Effector memory CD8-positive, alpha-beta T cell (primary cell): ENCODE measurements around the gene DSTYK.
"Not testable (repeated sequence)": the region's sequence is repeated elsewhere in the genome, so short reads cannot be mapped to it uniquely, and the experiment has no call there.

Experiments used
- ATAC-seq: fragments of 150-1000 bp; cut with Tn5 transposase; replicated peaks from 2 replicates; pipeline ENCODE4 v1.10.0; 2021; ENCODE audit warnings: mild to moderate bottlenecking, moderate library complexity
- DNase-seq, 3 experiments: peaks; one replicate each; pipeline ENCODE4 v3.0.0; 2021
- H3K27ac Mint-ChIP-seq, 2 donors: one replicate each; pipeline ENCODE4 v1.8.0; 2022; ENCODE audit warnings: mild to moderate bottlenecking in 2 of 2, mixed read lengths in 2 of 2, moderate library complexity in 2 of 2
- H3K27me3 Mint-ChIP-seq, 2 donors: one replicate each; pipeline ENCODE4 v1.8.0; 2022; ENCODE audit warnings: mixed read lengths in 2 of 2
- H3K36me3 Mint-ChIP-seq: one replicate; pipeline ENCODE4 v1.8.0; 2022; ENCODE audit warnings: mild to moderate bottlenecking, moderate library complexity, mixed read lengths; ENCODE audit not compliant: insufficient read depth
- H3K4me1 Mint-ChIP-seq, 2 donors: one replicate each; pipeline ENCODE4 v1.8.0; 2022; ENCODE audit warnings: low read depth in 2 of 2, mixed read lengths in 2 of 2
- H3K4me3 Mint-ChIP-seq, 2 donors: one replicate each; pipeline ENCODE4 v1.8.0; 2022; ENCODE audit warnings: mild to moderate bottlenecking in 2 of 2, mixed read lengths in 2 of 2, moderate library complexity in 2 of 2
- H3K9me3 Mint-ChIP-seq, 2 donors: one replicate each; pipeline ENCODE4 v1.8.0; 2022; ENCODE audit warnings: mixed read lengths in 2 of 2

The DSTYK gene

GRCh38 chr1:205192287-205192686 lies 19.2 kb downstream of the DSTYK start:
- Mint-ChIP-seq H3K36me3 (no peaks in the 10 kb centered on the region), H3K4me1 (peaks cover 36 to 64% of the 10 kb centered on the region in 2 donors), H3K27me3 (no peaks in the 10 kb centered on the region), H3K27ac (no peak overlapping the region), H3K4me3 (no peak overlapping the region), H3K9me3 (no peaks in the 10 kb centered on the region)
- no peak for DNase-seq
- ATAC-seq, result no peak

- no peak overlapping the region for H3K27ac Mint-ChIP-seq
- H3K4me3 Mint-ChIP-seq, result no peak overlapping the region
- no peaks in the 10 kb centered on the region for H3K36me3 Mint-ChIP-seq
- ATAC-seq (no peak), DNase-seq (no peak)
- peaks cover 36 to 67% of the 10 kb centered on the region in 2 donors for H3K4me1 Mint-ChIP-seq
- no peaks in the 10 kb centered on the region for H3K9me3 Mint-ChIP-seq
- no peaks in the 10 kb centered on the region for H3K27me3 Mint-ChIP-seq
Measured at GRCh38 chr1:205191622-205192021, 19.9 kb downstream of the DSTYK start.

GRCh38 chr1:205190845-205191577 lies 20.5 kb downstream of the DSTYK start:
- no peaks in the 10 kb centered on the region for H3K9me3 Mint-ChIP-seq
- DNase-seq (no peak), ATAC-seq (no peak)
- H3K4me1 Mint-ChIP-seq, result peaks cover 39 to 73% of the 10 kb centered on the region in 2 donors
- no peaks in the 10 kb centered on the region for H3K36me3 Mint-ChIP-seq
- no peak overlapping the region for H3K27ac Mint-ChIP-seq
- H3K4me3 Mint-ChIP-seq, result no peak overlapping the region
- H3K27me3 Mint-ChIP-seq, result no peaks in the 10 kb centered on the region

DNA sequence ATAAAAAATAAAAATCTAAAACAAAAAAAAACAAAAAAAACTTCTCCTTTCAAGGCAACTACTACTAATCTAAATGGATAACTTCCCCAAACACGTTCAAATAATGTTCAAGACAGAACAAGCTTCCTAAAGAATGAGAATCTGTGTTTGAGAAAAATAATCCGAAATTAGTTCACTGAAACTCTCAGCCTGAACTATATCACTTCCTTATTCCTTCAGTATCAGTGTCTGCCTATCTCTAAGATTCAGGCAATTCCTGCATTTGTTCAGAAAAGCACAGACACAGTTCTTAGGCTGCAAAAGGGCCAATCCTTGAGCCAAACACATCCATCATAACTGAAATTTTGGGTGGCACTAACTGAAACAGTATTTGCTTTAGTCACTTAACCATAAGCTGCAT lies 22.4 kb downstream of the DSTYK start:
- Mint-ChIP-seq H3K4me1 (peaks cover 40 to 67% of the 10 kb centered on the region in 2 donors), H3K9me3 (no peaks in the 10 kb centered on the region), H3K4me3 (no peak overlapping the region), H3K36me3 (peaks cover 6% of the 10 kb centered on the region), H3K27me3 (no peaks in the 10 kb centered on the region), H3K27ac (no peak overlapping the region)
- no peak for ATAC-seq
- no peak for DNase-seq

GRCh38 chr1:205188596-205188995 lies 22.9 kb downstream of the DSTYK start:
- Mint-ChIP-seq H3K27ac (no peak overlapping the region), H3K27me3 (no peaks in the 10 kb centered on the region)

DNA sequence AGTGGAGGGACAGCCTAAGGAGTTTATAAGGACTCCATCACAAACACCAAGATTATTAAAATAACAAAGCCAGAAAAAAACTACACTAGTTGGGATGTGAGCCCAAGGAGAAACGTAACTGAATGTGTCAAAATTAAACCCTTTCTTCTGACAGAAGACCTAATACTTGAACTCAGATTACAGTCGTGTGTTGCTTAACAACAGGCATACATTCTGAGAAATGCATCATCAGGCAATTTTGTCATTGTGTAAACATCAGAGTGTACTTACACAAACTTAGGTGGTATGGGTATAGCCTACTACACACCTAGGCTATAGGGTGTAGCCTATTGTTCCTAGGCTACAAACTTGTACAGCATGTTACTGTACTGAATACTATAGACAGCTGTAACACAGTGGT lies 23.4 kb downstream of the DSTYK start:
- Mint-ChIP-seq H3K4me1 (peaks cover 41 to 64% of the 10 kb centered on the region in 2 donors), H3K27me3 (no peaks in the 10 kb centered on the region), H3K36me3 (peaks cover 8% of the 10 kb centered on the region), H3K4me3 (no peak overlapping the region), H3K9me3 (no peaks in the 10 kb centered on the region), H3K27ac (no peak overlapping the region)
- DNase-seq (no peak), ATAC-seq (no peak)

More at GRCh38 chr1:205188596-205188995, 22.9 kb downstream of the DSTYK start:
- Mint-ChIP-seq H3K4me1 (peaks cover 42 to 67% of the 10 kb centered on the region in 2 donors), H3K36me3 (peaks cover 6% of the 10 kb centered on the region), H3K4me3 (no peak overlapping the region), H3K9me3 (no peaks in the 10 kb centered on the region)
- ATAC-seq (no peak), DNase-seq (no peak)

DNA sequence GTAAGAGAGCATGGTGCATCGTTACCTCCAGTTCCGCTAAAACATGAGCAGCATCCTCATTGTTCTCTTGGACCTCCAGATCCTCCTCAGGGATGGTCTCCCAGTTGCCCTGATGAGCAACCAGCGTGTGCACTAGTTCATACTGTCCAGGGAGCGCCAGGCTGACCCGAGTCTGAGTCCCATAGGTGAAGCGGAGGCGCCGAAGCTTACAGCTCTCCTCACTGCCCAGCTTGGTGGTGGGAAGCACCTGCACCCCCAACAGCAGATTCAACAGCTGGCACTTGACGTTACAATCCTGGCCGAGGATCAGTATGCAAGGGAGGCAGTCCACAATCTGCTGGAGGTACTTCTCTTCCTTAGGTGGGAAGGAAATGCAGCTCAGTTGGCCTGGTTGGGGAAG lies 24.1 kb downstream of the DSTYK start:
- Mint-ChIP-seq H3K4me3 (no peak overlapping the region), H3K4me1 (peaks cover 41 to 61% of the 10 kb centered on the region in 2 donors), H3K27ac (peak overlapping the region in 1 of 2 donors; percentile 68), H3K36me3 (peaks cover 15% of the 10 kb centered on the region), H3K27me3 (no peaks in the 10 kb centered on the region), H3K9me3 (no peaks in the 10 kb centered on the region)
- no peak for DNase-seq
- ATAC-seq, result no peak

GRCh38 chr1:205186191-205186590 lies 25.3 kb downstream of the DSTYK start:
- Mint-ChIP-seq H3K4me1 (peaks cover 34 to 51% of the 10 kb centered on the region in 2 donors), H3K27ac (peak overlapping the region in 1 of 2 donors; percentile 68), H3K4me3 (no peak overlapping the region), H3K36me3 (peaks cover 28% of the 10 kb centered on the region), H3K27me3 (no peaks in the 10 kb centered on the region), H3K9me3 (no peaks in the 10 kb centered on the region)
- ATAC-seq (no peak), DNase-seq (no peak)

- H3K27ac Mint-ChIP-seq, result peak overlapping the region; percentile 65 to 77
- DNase-seq, result no peak
- no peaks in the 10 kb centered on the region for H3K27me3 Mint-ChIP-seq
- no peaks in the 10 kb centered on the region for H3K9me3 Mint-ChIP-seq
- no peak for ATAC-seq
- peaks cover 22 to 34% of the 10 kb centered on the region in 2 donors for H3K4me1 Mint-ChIP-seq
- peak overlapping the region in 1 of 2 donors; percentile 41 for H3K4me3 Mint-ChIP-seq
- H3K36me3 Mint-ChIP-seq, result peaks cover 33% of the 10 kb centered on the region
Measured at GRCh38 chr1:205183676-205184335, 27.7 kb downstream of the DSTYK start.

- Mint-ChIP-seq H3K27ac (peak overlapping the region in 1 of 2 donors; percentile 46), H3K27me3 (no peaks in the 10 kb centered on the region), H3K36me3 (peaks cover 33% of the 10 kb centered on the region), H3K4me1 (peaks cover 22 to 36% of the 10 kb centered on the region in 2 donors), H3K4me3 (no peak overlapping the region), H3K9me3 (no peaks in the 10 kb centered on the region)
- DNase-seq (no peak), ATAC-seq (no peak)
Measured at GRCh38 chr1:205182930-205183329, 28.6 kb downstream of the DSTYK start.

DNA sequence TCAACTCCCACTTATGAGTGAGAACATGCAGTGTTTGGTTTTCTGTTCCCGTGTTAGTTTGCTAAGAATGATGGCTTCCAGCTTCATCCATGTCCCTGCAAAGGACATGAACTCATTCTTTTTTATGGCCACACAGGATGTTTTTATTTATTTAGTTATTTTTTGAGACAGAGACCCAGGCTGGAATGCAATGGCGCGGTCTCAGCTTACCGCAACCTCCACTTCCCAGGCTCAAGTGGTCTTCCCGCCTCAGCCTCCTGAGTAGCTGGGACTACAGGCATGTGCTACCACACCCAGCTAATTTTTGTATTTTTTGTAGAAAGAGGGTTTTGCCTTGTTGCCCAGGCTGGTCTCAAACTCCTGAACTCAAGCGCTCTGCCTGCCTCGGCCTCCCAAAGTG lies 31.2 kb downstream of the DSTYK start:
- not testable (repeated sequence) for H3K9me3 Mint-ChIP-seq, ATAC-seq, DNase-seq, H3K27me3 Mint-ChIP-seq, H3K4me3 Mint-ChIP-seq
- H3K36me3 Mint-ChIP-seq, result peaks cover 31% of the 10 kb centered on the region
- H3K4me1 Mint-ChIP-seq, result peaks cover 13 to 16% of the 10 kb centered on the region in 2 donors
- peak overlapping the region in 1 of 2 donors; percentile 46 for H3K27ac Mint-ChIP-seq

GRCh38 chr1:205179842-205180241 lies 31.7 kb downstream of the DSTYK start:
- DNase-seq, result no peak
- Mint-ChIP-seq H3K4me3 (no peak overlapping the region), H3K9me3 (no peaks in the 10 kb centered on the region), H3K4me1 (peaks cover 12 to 16% of the 10 kb centered on the region in 2 donors), H3K36me3 (peaks cover 30% of the 10 kb centered on the region), H3K27ac (no peak overlapping the region), H3K27me3 (no peaks in the 10 kb centered on the region)
- ATAC-seq, result no peak

DNA sequence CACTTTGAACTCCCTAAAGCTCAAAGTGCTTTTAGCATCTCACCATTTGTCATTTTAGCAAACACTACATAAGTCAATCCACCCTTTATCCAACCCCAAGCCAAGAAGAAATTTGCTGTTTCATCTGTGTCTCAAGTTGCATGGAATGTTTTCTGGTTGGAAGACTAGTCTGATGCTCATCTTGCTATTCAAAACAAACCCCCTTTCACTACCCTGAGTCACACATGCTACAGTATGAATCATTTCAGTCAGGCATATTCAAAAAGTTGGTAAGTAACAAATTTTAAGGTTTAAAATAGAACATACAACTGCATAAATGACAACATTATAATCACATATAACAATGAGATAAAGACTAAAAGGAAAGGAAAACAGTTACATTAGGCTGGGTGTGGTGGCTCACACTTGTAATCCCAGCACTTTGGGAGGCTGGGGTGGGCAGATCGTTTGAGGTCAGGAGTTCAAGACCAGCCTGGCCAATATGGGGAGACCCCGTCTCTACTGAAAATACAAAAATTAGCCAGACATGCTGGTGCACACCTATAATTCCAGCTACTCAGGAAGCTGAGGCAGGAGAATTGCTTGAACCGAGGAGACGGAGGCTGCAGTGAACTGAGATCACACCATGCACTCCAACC lies 38.7 kb downstream of the DSTYK start:
- no peak for ATAC-seq

More for the DNA sequence above, 38.7 kb downstream of the DSTYK start:
- no peaks in the 10 kb centered on the region for H3K27me3 Mint-ChIP-seq
- H3K4me3 Mint-ChIP-seq, result no peak overlapping the region
- peak overlapping the region in 1 of 2 donors; percentile 73 for H3K27ac Mint-ChIP-seq
- DNase-seq, result no peak
- peaks cover 19% of the 10 kb centered on the region for H3K36me3 Mint-ChIP-seq
- peaks cover 0 to 22% of the 10 kb centered on the region in 2 donors for H3K4me1 Mint-ChIP-seq
- H3K9me3 Mint-ChIP-seq, result no peaks in the 10 kb centered on the region
